ENCODE data around the gene ZC3H12D.
A peak's percentile ranks its signal among the peaks of the same experiment; 100 is the strongest.

ZC3H12D gene

GRCh38 chr6:149437212-149437611, 47.6 kb downstream of the ZC3H12D start:
- TF ChIP-seq CTCF (IDR thresholded peaks at IDR 0.05; ENCODE audit: low read depth, low read length): no peak
- H3K4me3 ChIP-seq (ENCODE audit: low read depth, low read length): no peak overlapping the region

- H3K4me3 ChIP-seq (ENCODE audit: low read depth, low read length): no peak overlapping the region
Measured at GRCh38 chr6:149436647-149437046, 48.2 kb downstream of the ZC3H12D start.

GRCh38 chr6:149435919-149436586, 48.8 kb downstream of the ZC3H12D start:
- H3K4me3 ChIP-seq (ENCODE audit: low read depth, low read length): no peak overlapping the region
- TF ChIP-seq CTCF (IDR thresholded peaks at IDR 0.05; ENCODE audit: low read depth, low read length): no peak

More at GRCh38 chr6:149436647-149437046, 48.2 kb downstream of the ZC3H12D start:
- TF ChIP-seq CTCF (IDR thresholded peaks at IDR 0.05; ENCODE audit: low read depth, low read length): no peak

- no peak for TF ChIP-seq CTCF (IDR thresholded peaks at IDR 0.05; ENCODE audit: low read depth, low read length)
- H3K4me3 ChIP-seq (ENCODE audit: low read depth, low read length): no peak overlapping the region
Measured at GRCh38 chr6:149433881-149434280, 50.9 kb downstream of the ZC3H12D start.

- no peak for TF ChIP-seq CTCF (IDR thresholded peaks at IDR 0.05; ENCODE audit: low read depth, low read length)
Measured at GRCh38 chr6:149433405-149433804, 51.4 kb downstream of the ZC3H12D start.

GRCh38 chr6:149431905-149432775, 52.7 kb downstream of the ZC3H12D start:
- TF ChIP-seq CTCF (IDR thresholded peaks at IDR 0.05; ENCODE audit: low read depth, low read length): peak; percentile 84
- no peak overlapping the region for H3K4me3 ChIP-seq (ENCODE audit: low read depth, low read length)

More at GRCh38 chr6:149433405-149433804, 51.4 kb downstream of the ZC3H12D start:
- H3K4me3 ChIP-seq (ENCODE audit: low read depth, low read length): no peak overlapping the region
